K562 (cell line): ENCODE results near the gene SLC39A6. TPM values are rescaled to one million over a fixed set of nuclear protein-coding genes. Genes with fewer than 3 reads are reported as not detected.

Source experiments
- ATF7 ChIP-seq: fragments of 450-650 bp; IDR thresholded peaks from 2 replicates; pipeline ENCODE4 v1.7.1; 2014; ENCODE audit warnings: mild to moderate bottlenecking, moderate library complexity
- CBFB ChIP-seq: sonication (generic); formaldehyde crosslinking; IDR thresholded peaks from 2 replicates; pipeline ENCODE4 v1.4.0; 2020; ENCODE audit warnings: mild to moderate bottlenecking, missing genetic modification reagents
- CREM ChIP-seq: IDR thresholded peaks from 2 replicates; pipeline ENCODE4 v1.6.1; 2014; ENCODE audit warnings: antibody characterized with exemption, low read depth
- E2F3 ChIP-seq: fragments of 250-450 bp; sonication (Bioruptor Pico); IDR thresholded peaks from 2 replicates; pipeline ENCODE4 v1.4.0; 2020; ENCODE audit warnings: mild to moderate bottlenecking
- ESRRA ChIP-seq: fragments of 450-650 bp; IDR thresholded peaks from 2 replicates; pipeline ENCODE4 v1.6.1; 2014; ENCODE audit warnings: low read depth, mild to moderate bottlenecking, moderate library complexity, borderline replicate concordance
- FOXP1 ChIP-seq: sonication (generic); formaldehyde crosslinking; IDR thresholded peaks from 2 replicates; pipeline ENCODE4 v1.8.0; 2022; ENCODE audit warnings: mild to moderate bottlenecking, missing genetic modification reagents
- HDGF ChIP-seq: fragments of 450-650 bp; IDR thresholded peaks from 2 replicates; pipeline ENCODE4 v1.6.1; 2016
- ILK ChIP-seq: fragments of 450-650 bp; IDR thresholded peaks from 2 replicates; pipeline ENCODE4 v1.6.1; 2016; ENCODE audit warnings: missing genetic modification characterization, low read depth, mild to moderate bottlenecking, missing compliant biosample characterization, moderate library complexity, borderline replicate concordance
- JUND ChIP-seq, 2 experiments: IDR thresholded peaks; 2 replicates in 1 of 2; 3 replicates in 1 of 2; pipeline ENCODE4 v1.6.1; 2011; ENCODE audit warnings: borderline replicate concordance in 2 of 2, low read depth in 2 of 2, low read length in 2 of 2, improper control_type of control experiment in 1 of 2, missing biosample characterization in 1 of 2, missing genetic modification characterization in 1 of 2, missing genetic modification reagents in 1 of 2
- MTA1 ChIP-seq: fragments of 450-650 bp; IDR thresholded peaks from 2 replicates; pipeline ENCODE4 v1.6.1; 2017; ENCODE audit warnings: borderline replicate concordance
- PCBP1 ChIP-seq: fragments of 200-400 bp; formaldehyde crosslinking; IDR thresholded peaks from 2 replicates; pipeline ENCODE4 v1.6.1; 2018; ENCODE audit warnings: mild to moderate bottlenecking, low read depth, low read length; ENCODE audit not compliant: poor library complexity, severe bottlenecking
- RBBP5 ChIP-seq: fragments of 200-600 bp; sonication (generic); IDR thresholded peaks from 2 replicates; pipeline ENCODE4 v1.6.1; 2012; ENCODE audit warnings: borderline replicate concordance, mild to moderate bottlenecking, low read length, control low read depth, inconsistent platforms; ENCODE audit not compliant: insufficient read depth, poor library complexity, severe bottlenecking
- RBFOX2 ChIP-seq: fragments of 200-400 bp; formaldehyde crosslinking; IDR thresholded peaks from 2 replicates; pipeline ENCODE4 v1.6.1; 2017; ENCODE audit warnings: low read depth, mild to moderate bottlenecking, low read length, moderate library complexity
- RBM17 ChIP-seq: fragments of 200-400 bp; formaldehyde crosslinking; IDR thresholded peaks from 2 replicates; pipeline ENCODE4 v1.6.1; 2017; ENCODE audit warnings: low read depth, mild to moderate bottlenecking, low read length, borderline replicate concordance
- SAFB2 ChIP-seq: fragments of 200-400 bp; formaldehyde crosslinking; IDR thresholded peaks from 2 replicates; pipeline ENCODE4 v1.6.1; 2018; ENCODE audit warnings: borderline replicate concordance, low read length, low read depth, moderate library complexity; ENCODE audit not compliant: severe bottlenecking
- SMC3 ChIP-seq: conservative IDR thresholded peaks from 2 replicates; pipeline ENCODE4 v1.6.1; 2011; ENCODE audit warnings: low read depth, low read length, improper control_type of control experiment; ENCODE audit not compliant: insufficient read depth
- SP1 ChIP-seq: sonication (generic); formaldehyde crosslinking; IDR thresholded peaks from 2 replicates; pipeline ENCODE4 v1.8.1; 2022; ENCODE audit warnings: mild to moderate bottlenecking, missing genetic modification reagents
- TARDBP ChIP-seq: fragments of 450-650 bp; IDR thresholded peaks from 2 replicates; pipeline ENCODE4 v1.6.1; 2016
- ZFX ChIP-seq: sonication (generic); formaldehyde crosslinking; IDR thresholded peaks from 2 replicates; pipeline ENCODE4 v1.8.0; 2022; ENCODE audit warnings: mild to moderate bottlenecking, missing genetic modification reagents, moderate library complexity
- ZNF232 ChIP-seq: sonication (generic); formaldehyde crosslinking; IDR thresholded peaks from 2 replicates; pipeline ENCODE4 v1.8.0; 2022; ENCODE audit warnings: mild to moderate bottlenecking, missing genetic modification reagents
- ZNF347 ChIP-seq: fragments of 450-650 bp; formaldehyde crosslinking; IDR thresholded peaks from 2 replicates; pipeline ENCODE4 v1.4.0; 2020; ENCODE audit warnings: low read depth, mild to moderate bottlenecking, moderate library complexity
- ZNF354B ChIP-seq: fragments of 250-450 bp; sonication (Bioruptor Pico); IDR thresholded peaks from 2 replicates; pipeline ENCODE4 v1.4.0; 2020
- polyA plus RNA-seq, 8 experiments: library from polyadenylated mRNA; depleted of rRNA in 4 of 8; stranded (reverse) in 5 of 8; unstranded in 3 of 8; fragments of >200 nt; fragmentation: Nextera tagmentation in 2 of 8; fragmentation: Illumina TruSeq in 1 of 8; extraction: Ambion mirVana in 2 of 8; extraction: Trizol in 1 of 8; gene quantifications; 2 replicates each; pipeline versions ENCODE4 v1.2.1 to v1.2.3, GENCODE V29; 2011 to 2014; ENCODE audit warnings: inconsistent platforms in 1 of 8, missing spikeins in 1 of 8
- total RNA-seq, 7 experiments: library from RNA; depleted of rRNA in 6 of 7; stranded (reverse); fragments of >200 nt in 6 of 7; fragmentation: Illumina TruSeq in 2 of 7; extraction: Trizol in 2 of 7; gene quantifications; 2 replicates each; pipeline versions ENCODE4 v1.2.1 to v1.2.3, GENCODE V29; 2011 to 2021; ENCODE audit warnings: low replicate concordance in 1 of 7
- TF ChIP-seq, protein P1 (sequence below): fragments of 250-450 bp; sonication (Bioruptor Pico); IDR thresholded peaks from 2 replicates; pipeline ENCODE4 v1.8.0; 2021; ENCODE audit warnings: borderline replicate concordance, mild to moderate bottlenecking, moderate library complexity; ENCODE audit not compliant: poor library complexity, severe bottlenecking
- TF ChIP-seq, protein P2 (sequence below): fragments of 450-650 bp; IDR thresholded peaks from 2 replicates; pipeline ENCODE4 v1.6.1; 2016; ENCODE audit warnings: antibody characterized with exemption
- TF ChIP-seq, protein P3 (sequence below): fragments of 450-650 bp; formaldehyde crosslinking; IDR thresholded peaks from 2 replicates; pipeline ENCODE4 v1.4.0; 2020; ENCODE audit warnings: mild to moderate bottlenecking, moderate library complexity

Gene SLC39A6
- total and polyA plus RNA-seq, 9 of the 15 experiments (the other 6 are each of a cell fraction or from before 2014, with no cell fraction given), result 5.6 to 23.8 (median 17.4) TPM

DNA sequence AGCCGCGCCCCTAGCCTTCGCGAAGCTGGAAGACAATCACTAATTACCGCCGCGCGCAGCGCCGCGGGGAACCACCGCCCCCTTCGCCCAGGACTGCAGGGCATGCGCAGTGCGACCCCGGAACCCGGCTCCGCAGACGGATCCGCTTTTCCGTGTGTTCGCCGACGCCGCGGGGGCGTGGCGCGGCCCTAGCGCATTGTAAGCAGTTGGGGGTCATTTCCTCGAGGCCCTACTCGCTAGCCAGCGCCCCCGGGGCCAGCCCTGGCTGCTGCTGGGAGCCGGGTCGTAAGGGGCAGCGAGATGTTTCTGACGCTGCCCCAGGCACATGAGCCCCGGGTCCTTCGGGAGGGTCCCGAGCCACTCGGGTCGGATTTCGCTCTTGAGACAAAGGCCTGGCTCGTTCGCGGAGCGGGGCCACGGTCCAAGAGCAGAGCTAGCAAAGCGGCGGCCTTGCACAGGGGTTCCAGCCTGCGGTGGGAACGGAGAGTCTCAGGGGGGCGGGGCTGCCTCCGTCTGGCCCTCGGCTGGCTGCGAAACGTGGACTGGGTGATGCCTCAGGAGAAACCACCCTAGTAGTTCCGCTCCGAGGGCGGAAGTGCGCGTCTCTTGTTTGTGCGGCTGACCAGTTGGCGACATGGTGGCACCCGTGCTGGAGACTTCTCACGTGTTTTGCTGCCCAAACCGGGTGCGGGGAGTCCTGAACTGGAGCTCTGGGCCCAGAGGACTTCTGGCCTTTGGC is at the start of gene SLC39A6, which contains the start of gene ELP2 (continued):
- TF ChIP-seq RBFOX2 (peak; percentile 96), RBM17 (no peak), SP1 (CRISPR knock-in tag) (peak; percentile 95), ZNF354B (CRISPR knock-in tag) (no peak), MTA1 (peak; percentile 37; the same call in 1 of the 2 replicates), SMC3 (no peak), PCBP1 (peak; percentile 95), TARDBP (no peak), JUND (IDR thresholded peaks at IDR 0.05; ENCODE audit: borderline replicate concordance, low read depth, low read length) (peak; percentile 68), JUND (tag; IDR thresholded peaks at IDR 0.05; ENCODE audit: borderline replicate concordance, low read depth, low read length) (no peak; the same call in 2 of the 3 replicates), ZNF232 (CRISPR knock-in tag) (peak; percentile 85; the same call in 1 of the 2 replicates), CBFB (CRISPR knock-in tag) (no peak), CREM (peak; percentile 89), ZFX (CRISPR knock-in tag) (peak; percentile 100), ATF7 (peak; percentile 71), ILK (tag) (no peak), HDGF (no peak), SAFB2 (no peak), RBBP5 (peak; percentile 88), ESRRA (0 out of 2 replicates have a peak, but pooled peaks have one; percentile 38), E2F3 (CRISPR knock-in tag) (0 out of 2 replicates have a peak, but pooled peaks have one; percentile 15), ZNF347 (CRISPR knock-in tag) (no peak), FOXP1 (peak; percentile 4; the same call in 1 of the 2 replicates)
- TF ChIP-seq, protein P1, sequence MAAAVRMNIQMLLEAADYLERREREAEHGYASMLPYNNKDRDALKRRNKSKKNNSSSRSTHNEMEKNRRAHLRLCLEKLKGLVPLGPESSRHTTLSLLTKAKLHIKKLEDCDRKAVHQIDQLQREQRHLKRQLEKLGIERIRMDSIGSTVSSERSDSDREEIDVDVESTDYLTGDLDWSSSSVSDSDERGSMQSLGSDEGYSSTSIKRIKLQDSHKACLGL (CRISPR knock-in tag), result peak; percentile 81
- TF ChIP-seq, protein P2, sequence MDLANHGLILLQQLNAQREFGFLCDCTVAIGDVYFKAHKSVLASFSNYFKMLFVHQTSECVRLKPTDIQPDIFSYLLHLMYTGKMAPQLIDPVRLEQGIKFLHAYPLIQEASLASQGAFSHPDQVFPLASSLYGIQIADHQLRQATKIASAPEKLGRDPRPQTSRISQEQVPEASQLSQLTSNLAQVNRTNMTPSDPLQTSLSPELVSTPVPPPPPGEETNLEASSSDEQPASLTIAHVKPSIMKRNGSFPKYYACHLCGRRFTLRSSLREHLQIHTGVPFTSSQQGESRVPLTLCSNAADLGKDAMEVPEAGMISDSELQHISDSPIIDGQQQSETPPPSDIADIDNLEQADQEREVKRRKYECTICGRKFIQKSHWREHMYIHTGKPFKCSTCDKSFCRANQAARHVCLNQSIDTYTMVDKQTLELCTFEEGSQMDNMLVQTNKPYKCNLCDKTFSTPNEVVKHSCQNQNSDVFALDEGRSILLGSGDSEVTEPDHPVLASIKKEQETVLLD, result peak; percentile 92
- TF ChIP-seq, protein P3, sequence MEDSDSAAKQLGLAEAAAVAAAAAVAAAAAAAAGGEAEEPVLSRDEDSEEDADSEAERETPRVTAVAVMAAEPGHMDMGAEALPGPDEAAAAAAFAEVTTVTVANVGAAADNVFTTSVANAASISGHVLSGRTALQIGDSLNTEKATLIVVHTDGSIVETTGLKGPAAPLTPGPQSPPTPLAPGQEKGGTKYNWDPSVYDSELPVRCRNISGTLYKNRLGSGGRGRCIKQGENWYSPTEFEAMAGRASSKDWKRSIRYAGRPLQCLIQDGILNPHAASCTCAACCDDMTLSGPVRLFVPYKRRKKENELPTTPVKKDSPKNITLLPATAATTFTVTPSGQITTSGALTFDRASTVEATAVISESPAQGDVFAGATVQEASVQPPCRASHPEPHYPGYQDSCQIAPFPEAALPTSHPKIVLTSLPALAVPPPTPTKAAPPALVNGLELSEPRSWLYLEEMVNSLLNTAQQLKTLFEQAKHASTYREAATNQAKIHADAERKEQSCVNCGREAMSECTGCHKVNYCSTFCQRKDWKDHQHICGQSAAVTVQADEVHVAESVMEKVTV (CRISPR knock-in tag), result 0 out of 2 replicates have a peak, but pooled peaks have one; percentile 5
